Heart left ventricle (tissue), 13 donors: Measurements from ENCODE around the gene WNT7A.

Experiments
- CTCF ChIP-seq, 12 donors: fragments of 200-600 bp; sonication (generic) in 4 of 12; IDR thresholded peaks; one replicate each; pipeline versions ENCODE4 v1.5.0 to v1.8.0; 2018 to 2022; ENCODE audit warnings: antibody characterized with exemption in 12 of 12, mild to moderate bottlenecking in 5 of 12
- POLR2A ChIP-seq, 2 donors: fragments of 450-650 bp; IDR thresholded peaks; one replicate each; pipeline ENCODE4 v1.6.1; 2017; ENCODE audit warnings: antibody characterized with exemption in 2 of 2, mild to moderate bottlenecking in 2 of 2, moderate library complexity in 2 of 2
- donor health status: ischemic (EF 13 %, LVEDD 7.1; RV severe dilation, severe dysfunction).
- donor health status: DM: no; HTN: yes; CAD: no.
- donor health status: DM: no; HTN: no; CAD: no.
- donor health status: ischemic (EF 25% LVEDD 6.9; RV normal size, moderate dysfunction).
- donor health status: ischemic (EF 25% LVEDD 5.7; RV mildly dilated, moderate dysfunction).
- donor health status: ischemic (EF 35%, LVEDD 5.7; RV mildly dilated, moderate dysfunction).
- donor health status: nonischemic (EF 11% LVEDD 7.7; RV severe dilation, severe dysfunction).
- donor health status: DM: yes; HTN: yes; CAD: no.
- donor health status: PGD.
- donor health status: ischemic (EF 29% LVEDD 5.4; RV normal size, mild dysfunction).
- donor health status: nonischemic (EF 23%, LVEDD 6.1; RV moderate dilation, normal function).

GRCh38 chr3:13792512-13793371, 87.1 kb downstream of the WNT7A start:
- TF ChIP-seq CTCF (IDR thresholded peaks at IDR 0.05) (no peak), POLR2A (IDR thresholded peaks at IDR 0.05) (no peak)
